Measurements from ENCODE around the gene IGLON5. TPM values are rescaled to one million over a fixed set of nuclear protein-coding genes. Genes with fewer than 3 reads are reported as not detected.
A peak's percentile ranks its signal among the peaks of the same experiment; 100 is the strongest.

IGLON5 gene
- 41.2 to 64.1 TPM (median 60.2 TPM) in 3 replicates for total RNA-seq (2021)
- percentile 55 among the genes with signal in this experiment for Bru-seq, nascent RNA
- long read RNA-seq, experiment 1, transcript IGLON5-201 (8 exons, 2,606 nt) = major isoform, 7 of 34 reads
- long read RNA-seq, experiment 1, partial matches to known transcripts = 24 of 34 reads
- long read RNA-seq, experiment 1, other reads (novel, unspliced or antisense) = 3 of 34 reads
- long read RNA-seq, experiment 2, transcript IGLON5-201 (8 exons, 2,606 nt) = major isoform, 26 of 75 reads
- long read RNA-seq, experiment 2, partial matches to known transcripts = 16 of 75 reads
- long read RNA-seq, experiment 2, other reads (novel, unspliced or antisense) = 33 of 75 reads
- long read RNA-seq, experiment 3, partial matches to known transcripts = 0 of 1 reads
- long read RNA-seq, experiment 3, other reads (novel, unspliced or antisense) = 1 of 1 reads

GRCh38 chr19:51311351-51312257 lies at the start of gene IGLON5:
Gene IGLON5 (plus strand): TSS chr19:51311644. CDS start chr19:51311848, 204 bp downstream.
- ATAC-seq (peak; percentile 85), DNase-seq (ENCODE audit: low spot score) (peak; percentile 72)
- H3K4me3 Mint-ChIP-seq = peak within 1 kb of the TSS; percentile 83
- no peak within 1 kb of the TSS for H3K27ac Mint-ChIP-seq
- ChIA-PET POLR2A (no interaction called here), CTCF (interaction anchor here (0.6 to 1.7 kb wide), 5 partner anchors 16 to 153 kb away, joined by 3 to 6 read pairs (median 5); no protein-coding TSS in a partner anchor)
- H3K27me3 Mint-ChIP-seq (ENCODE audit: low read depth) = peaks cover 21% of the 10 kb centered on the region
- TF ChIP-seq KAT7 (CRISPR knock-in tag; IDR thresholded peaks at IDR 0.05; ENCODE audit: borderline replicate concordance) (no peak), ZNF232 (CRISPR knock-in tag; IDR thresholded peaks at IDR 0.05) (no peak), ZNF532 (CRISPR knock-in tag; IDR thresholded peaks at IDR 0.05; ENCODE audit: borderline replicate concordance) (no peak), ATF1 (CRISPR knock-in tag; IDR thresholded peaks at IDR 0.05) (no peak), FOXJ3 (CRISPR knock-in tag; IDR thresholded peaks at IDR 0.05; ENCODE audit: borderline replicate concordance) (no peak), GRHL2 (CRISPR knock-in tag; IDR thresholded peaks at IDR 0.05; ENCODE audit: insufficient replicate concordance, severe bottlenecking) (no peak), USF2 (CRISPR knock-in tag; IDR thresholded peaks at IDR 0.05) (no peak), ERG (CRISPR knock-in tag; IDR thresholded peaks at IDR 0.05) (no peak), IRF2 (CRISPR knock-in tag; IDR thresholded peaks at IDR 0.05; ENCODE audit: borderline replicate concordance, low read depth) (no peak), HMGXB4 (CRISPR knock-in tag; IDR thresholded peaks at IDR 0.05) (no peak), JUN (CRISPR knock-in tag; IDR thresholded peaks at IDR 0.05) (no peak), NR1H2 (CRISPR knock-in tag; IDR thresholded peaks at IDR 0.05) (no peak), ZNF263 (CRISPR knock-in tag; IDR thresholded peaks at IDR 0.05; ENCODE audit: low read depth) (no peak), HMGA2 (CRISPR knock-in tag; IDR thresholded peaks at IDR 0.05) (no peak), JAZF1 (CRISPR knock-in tag; IDR thresholded peaks at IDR 0.05) (no peak), AR (CRISPR knock-in tag; IDR thresholded peaks at IDR 0.05) (no peak), FOXP4 (CRISPR knock-in tag; IDR thresholded peaks at IDR 0.05) (no peak), TCF7 (CRISPR knock-in tag; IDR thresholded peaks at IDR 0.05; ENCODE audit: low read depth) (no peak)
- H3K9me3 Mint-ChIP-seq = peaks cover 19% of the 10 kb centered on the region
- peaks cover 23% of the 10 kb centered on the region for H3K4me1 Mint-ChIP-seq
- peaks cover 14% of the 10 kb centered on the region for H3K36me3 Mint-ChIP-seq

All from WTC11 (cell line).